VCaP (cell line): ENCODE data around the gene TNFRSF6B.
"Not testable (repeated sequence)": the region's sequence is repeated elsewhere in the genome, so short reads cannot be mapped to it uniquely, and the experiment has no call there.

ENCODE experiments used
- H3K27ac ChIP-seq: fragments of 450-650 bp; 2 replicates; pipeline ENCODE4 v1.5.1; 2017
- TF ChIP-seq, protein P1 (sequence below): fragments of 450-650 bp; conservative IDR thresholded peaks from 2 replicates; pipeline ENCODE4 v1.5.1; 2017; ENCODE audit warnings: mild to moderate bottlenecking, moderate library complexity

TNFRSF6B gene

DNA sequence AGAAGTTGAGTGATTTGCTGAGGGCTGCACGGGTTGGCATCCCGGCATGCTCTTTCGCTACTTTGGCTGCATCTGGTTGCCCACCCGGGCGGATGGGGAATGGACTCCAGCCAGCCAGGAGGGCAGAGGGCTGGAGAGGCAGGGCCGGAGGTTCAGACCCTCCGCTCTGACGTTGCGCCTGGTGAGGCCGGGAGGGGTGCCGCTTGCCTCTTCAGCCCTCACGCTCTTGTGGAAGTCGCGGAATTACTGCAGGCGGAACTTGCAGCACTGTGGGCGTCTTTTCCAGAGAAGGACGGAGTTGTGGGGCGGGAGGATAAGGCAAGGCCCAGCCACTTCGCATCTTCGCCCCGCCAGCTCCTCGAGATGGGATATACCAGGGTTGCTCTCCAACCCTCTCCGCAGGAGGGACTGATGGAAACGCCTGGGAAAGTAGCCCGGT is 37.7 kb upstream of the TNFRSF6B start:
- H3K27ac ChIP-seq, result peak overlapping the region; percentile 83
- TF ChIP-seq, protein P1, sequence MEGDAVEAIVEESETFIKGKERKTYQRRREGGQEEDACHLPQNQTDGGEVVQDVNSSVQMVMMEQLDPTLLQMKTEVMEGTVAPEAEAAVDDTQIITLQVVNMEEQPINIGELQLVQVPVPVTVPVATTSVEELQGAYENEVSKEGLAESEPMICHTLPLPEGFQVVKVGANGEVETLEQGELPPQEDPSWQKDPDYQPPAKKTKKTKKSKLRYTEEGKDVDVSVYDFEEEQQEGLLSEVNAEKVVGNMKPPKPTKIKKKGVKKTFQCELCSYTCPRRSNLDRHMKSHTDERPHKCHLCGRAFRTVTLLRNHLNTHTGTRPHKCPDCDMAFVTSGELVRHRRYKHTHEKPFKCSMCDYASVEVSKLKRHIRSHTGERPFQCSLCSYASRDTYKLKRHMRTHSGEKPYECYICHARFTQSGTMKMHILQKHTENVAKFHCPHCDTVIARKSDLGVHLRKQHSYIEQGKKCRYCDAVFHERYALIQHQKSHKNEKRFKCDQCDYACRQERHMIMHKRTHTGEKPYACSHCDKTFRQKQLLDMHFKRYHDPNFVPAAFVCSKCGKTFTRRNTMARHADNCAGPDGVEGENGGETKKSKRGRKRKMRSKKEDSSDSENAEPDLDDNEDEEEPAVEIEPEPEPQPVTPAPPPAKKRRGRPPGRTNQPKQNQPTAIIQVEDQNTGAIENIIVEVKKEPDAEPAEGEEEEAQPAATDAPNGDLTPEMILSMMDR, result no peak

DNA sequence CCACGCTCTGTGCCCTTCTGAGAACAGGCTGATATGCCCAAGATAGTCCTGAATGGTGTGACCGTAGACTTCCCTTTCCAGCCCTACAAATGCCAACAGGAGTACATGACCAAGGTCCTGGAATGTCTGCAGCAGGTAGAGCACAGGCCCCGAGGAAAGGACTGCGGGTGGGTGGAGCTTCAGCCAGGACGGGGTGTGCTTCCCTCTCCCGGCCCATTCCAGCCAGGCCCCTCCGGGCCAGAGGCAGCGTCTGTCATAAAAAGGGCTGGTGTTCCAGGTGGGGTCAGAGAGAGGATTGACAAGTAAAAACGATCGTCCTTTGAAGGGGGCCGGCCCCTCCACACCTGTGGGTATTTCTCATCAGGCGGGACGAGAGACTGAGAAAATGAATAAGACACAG is 37.1 kb upstream of the TNFRSF6B start:
- TF ChIP-seq, protein P1, result no peak
- peak overlapping the region; percentile 83 for H3K27ac ChIP-seq

DNA sequence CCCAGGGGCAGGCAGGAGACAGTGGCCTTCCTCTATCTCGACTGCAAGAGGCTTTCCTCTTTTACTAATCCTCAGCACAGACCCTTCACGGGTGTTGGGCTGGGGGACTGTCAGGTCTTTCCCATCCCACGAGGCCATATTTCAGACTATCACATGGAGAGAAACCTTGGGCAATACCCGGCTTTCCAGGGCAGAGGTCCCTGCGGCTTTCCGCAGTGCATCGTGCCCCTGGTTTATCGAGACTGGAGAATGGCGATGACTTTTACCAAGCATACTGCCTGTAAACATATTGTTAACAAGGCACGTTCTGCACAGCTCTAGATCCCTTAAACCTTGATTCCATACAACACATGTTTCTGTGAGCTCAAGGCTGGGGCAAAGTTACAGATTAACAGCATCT is 36.3 kb upstream of the TNFRSF6B start:
- not testable (repeated sequence) for H3K27ac ChIP-seq

DNA sequence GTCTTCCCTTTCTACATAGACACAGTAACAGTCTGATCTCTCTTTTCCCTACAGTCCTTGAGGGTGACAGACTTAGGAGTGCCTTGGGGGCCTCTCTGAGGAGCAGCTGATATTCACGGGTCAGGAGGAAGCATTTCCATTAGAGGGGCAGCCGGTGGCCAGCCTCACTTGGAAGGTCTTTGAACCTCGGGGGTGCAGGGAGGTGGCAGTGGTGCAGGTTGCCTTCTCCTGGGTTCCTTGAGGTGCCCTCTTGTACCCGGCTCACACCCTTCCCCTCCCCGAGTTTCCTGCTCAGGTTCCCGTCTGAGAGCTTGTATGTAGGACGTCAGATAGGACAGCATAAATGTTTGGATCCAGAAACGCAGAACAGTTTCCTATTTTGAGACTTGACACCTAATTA is 35.8 kb upstream of the TNFRSF6B start:
- TF ChIP-seq, protein P1, result no peak
- no peak overlapping the region for H3K27ac ChIP-seq

DNA sequence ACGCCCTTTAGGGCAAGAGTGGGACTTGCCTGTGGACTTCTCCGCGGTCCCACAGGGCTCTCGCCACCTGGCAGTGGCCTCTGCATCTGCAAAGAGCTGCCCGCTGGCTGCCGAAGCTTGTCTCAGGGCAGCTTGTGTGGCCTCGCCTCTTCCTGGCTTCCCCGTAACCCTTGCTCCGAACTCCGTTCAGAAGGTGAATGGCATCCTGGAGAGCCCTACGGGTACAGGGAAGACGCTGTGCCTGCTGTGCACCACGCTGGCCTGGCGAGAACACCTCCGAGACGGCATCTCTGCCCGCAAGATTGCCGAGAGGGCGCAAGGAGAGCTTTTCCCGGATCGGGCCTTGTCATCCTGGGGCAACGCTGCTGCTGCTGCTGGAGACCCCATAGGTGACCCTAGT is 35.3 kb upstream of the TNFRSF6B start:
- TF ChIP-seq, protein P1, result no peak
- no peak overlapping the region for H3K27ac ChIP-seq

DNA sequence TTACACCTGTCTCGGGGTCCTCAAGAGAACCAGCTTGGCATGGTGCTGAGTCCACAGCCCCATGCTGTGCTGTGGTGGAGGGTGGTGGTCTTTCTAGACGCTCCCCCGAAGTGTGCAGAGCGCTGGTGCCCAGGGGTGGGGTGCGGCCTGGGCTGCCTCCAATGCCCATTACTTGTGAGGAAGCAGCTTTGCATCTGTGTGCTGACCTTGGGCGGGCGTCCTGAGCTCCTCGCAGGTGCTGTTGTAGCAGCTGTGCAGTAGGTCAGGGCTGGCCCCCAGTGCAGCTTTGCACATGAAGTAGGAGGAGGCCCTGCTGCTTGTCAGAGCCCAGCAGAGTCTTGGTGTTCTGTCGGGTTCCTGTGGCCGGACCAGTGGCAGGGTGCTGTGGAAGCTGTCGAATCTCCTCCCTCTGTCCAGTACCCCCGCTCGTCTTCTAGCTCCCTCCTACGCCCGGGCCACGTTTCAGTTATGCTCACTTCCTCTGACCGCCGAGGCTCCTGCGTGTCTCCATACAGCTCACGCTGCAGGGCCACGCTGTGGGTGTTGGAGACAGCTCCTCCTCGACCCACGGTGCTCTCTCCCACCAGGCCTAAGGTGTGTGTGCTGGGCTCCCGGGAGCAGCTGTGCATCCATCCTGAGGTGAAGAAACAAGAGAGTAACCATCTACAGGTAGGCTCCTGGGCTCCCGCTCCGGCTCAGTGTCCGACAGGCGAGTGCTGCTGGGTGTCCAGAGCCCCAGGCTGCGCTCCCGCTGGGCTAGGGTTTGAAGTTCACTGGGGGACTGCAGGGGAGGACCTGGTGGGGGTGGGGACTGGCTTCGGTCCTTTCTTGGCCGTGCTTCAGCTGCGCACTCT is 34.3 kb upstream of the TNFRSF6B start:
- no peak overlapping the region for H3K27ac ChIP-seq
- TF ChIP-seq, protein P1, result no peak

DNA sequence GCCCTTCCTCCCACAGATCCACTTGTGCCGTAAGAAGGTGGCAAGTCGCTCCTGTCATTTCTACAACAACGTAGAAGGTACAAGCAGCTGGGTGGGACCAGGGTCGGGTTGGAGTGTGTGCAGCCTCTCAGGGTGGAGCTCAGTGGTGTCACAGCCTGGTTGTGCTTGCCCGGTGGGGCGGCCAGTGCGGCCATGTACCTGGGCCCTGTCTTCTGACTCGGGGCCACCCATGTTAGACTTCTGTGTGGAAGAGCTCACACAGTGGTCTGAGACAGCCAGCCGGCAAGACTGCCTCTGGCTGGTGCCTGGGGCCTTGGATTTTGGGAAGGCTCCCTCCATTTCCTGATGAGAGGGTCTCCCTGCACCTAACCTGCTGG is 33.7 kb upstream of the TNFRSF6B start:
- TF ChIP-seq, protein P1, result no peak
- no peak overlapping the region for H3K27ac ChIP-seq

DNA sequence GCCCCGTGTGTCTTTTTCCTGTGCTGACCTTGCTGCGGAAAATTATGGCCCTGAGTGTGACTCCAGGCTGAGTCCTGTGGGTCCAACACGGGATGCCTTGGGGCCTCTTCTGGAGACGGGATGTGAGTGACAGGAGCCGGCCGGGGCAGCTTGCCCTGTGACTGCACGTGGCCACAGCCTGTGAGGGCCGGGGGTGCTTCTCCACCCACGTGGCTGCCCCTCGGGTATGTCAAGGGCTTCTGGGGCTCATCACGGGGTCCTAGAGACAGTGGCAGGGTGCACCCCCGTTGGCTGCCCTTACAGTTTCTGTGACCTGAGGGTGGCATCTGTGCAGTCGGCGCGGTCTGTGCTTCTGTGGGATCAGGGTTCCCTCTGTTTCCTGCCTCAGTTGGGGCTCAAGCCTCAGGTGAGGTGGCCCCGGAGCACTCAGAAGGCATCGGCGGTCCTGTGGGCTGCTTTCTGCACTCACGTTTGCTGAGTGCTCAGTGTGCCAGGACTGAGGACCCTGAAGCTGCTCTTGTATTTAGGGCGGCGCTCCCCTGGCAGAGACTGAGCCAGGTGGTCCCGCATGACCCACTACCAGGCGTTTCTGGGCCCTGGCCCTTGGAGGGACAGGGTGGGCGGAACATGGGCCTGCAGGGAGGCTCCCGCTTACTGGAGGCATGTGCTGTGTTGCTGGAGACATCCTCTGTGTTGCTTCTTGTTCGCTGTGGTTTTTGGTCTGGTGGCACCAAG is 33.0 kb upstream of the TNFRSF6B start:
- H3K27ac ChIP-seq, result no peak overlapping the region
- TF ChIP-seq, protein P1, result no peak
